Loucy (cell line): ENCODE data around the gene PRM3.

ENCODE experiments used
- H2AFZ ChIP-seq: fragments of 200-600 bp; sonication (generic); 2 replicates; pipeline ENCODE4 v1.6.0; 2016; ENCODE audit warnings: antibody characterized with exemption, mild to moderate bottlenecking, low read length, moderate library complexity
- H3F3A ChIP-seq: fragments of 200-600 bp; 2 replicates; pipeline ENCODE4 v1.6.0; 2016; ENCODE audit warnings: antibody characterized with exemption, low read depth, mild to moderate bottlenecking
- H3K27me3 ChIP-seq: fragments of 200-600 bp; sonication (generic); 2 replicates; pipeline ENCODE4 v1.6.1; 2014; ENCODE audit warnings: low read length, mild to moderate bottlenecking; ENCODE audit not compliant: insufficient read depth, poor library complexity, severe bottlenecking
- H3K36me3 ChIP-seq: fragments of 200-600 bp; sonication (generic); 2 replicates; pipeline ENCODE4 v1.6.1; 2016; ENCODE audit warnings: low read length; ENCODE audit not compliant: insufficient read depth
- H3K4me1 ChIP-seq: fragments of 200-600 bp; sonication (generic); 2 replicates; pipeline ENCODE4 v1.5.1; 2014; ENCODE audit warnings: low read length, mild to moderate bottlenecking; ENCODE audit not compliant: insufficient read depth, poor library complexity, severe bottlenecking
- H3K4me2 ChIP-seq: fragments of 200-600 bp; sonication (generic); 2 replicates; pipeline ENCODE4 v1.6.0; 2014; ENCODE audit warnings: antibody characterized with exemption, low read length, low read depth, mild to moderate bottlenecking; ENCODE audit not compliant: poor library complexity, severe bottlenecking
- H3K4me3 ChIP-seq: fragments of 200-600 bp; sonication (generic); 2 replicates; pipeline ENCODE4 v1.5.1; 2014; ENCODE audit warnings: low read length, mild to moderate bottlenecking, mixed read lengths; ENCODE audit not compliant: poor library complexity, severe bottlenecking
- H3K79me2 ChIP-seq: fragments of 200-600 bp; sonication (generic); 2 replicates; pipeline ENCODE4 v1.6.1; 2014; ENCODE audit warnings: low read length; ENCODE audit not compliant: insufficient read depth
- H3K9ac ChIP-seq: fragments of 200-600 bp; sonication (generic); 2 replicates; pipeline ENCODE4 v1.6.0; 2014; ENCODE audit warnings: mild to moderate bottlenecking, low read depth, low read length, moderate library complexity; ENCODE audit not compliant: poor library complexity, severe bottlenecking
- H3K9me2 ChIP-seq: fragments of 200-600 bp; sonication (generic); replicated peaks from 2 replicates; pipeline ENCODE4 v1.6.1; 2016; ENCODE audit warnings: low read depth, low read length, mixed read lengths
- H3K9me3 ChIP-seq: fragments of 200-600 bp; sonication (generic); 2 replicates; pipeline ENCODE4 v1.6.1; 2014; ENCODE audit warnings: mild to moderate bottlenecking, antibody characterized with exemption, low read length, low read depth; ENCODE audit not compliant: insufficient read depth
- H4K20me1 ChIP-seq: fragments of 200-600 bp; sonication (generic); 2 replicates; pipeline ENCODE4 v1.6.0; 2014; ENCODE audit warnings: antibody characterized with exemption, low read length, mild to moderate bottlenecking; ENCODE audit not compliant: insufficient read depth, poor library complexity, severe bottlenecking
- EZH2phosphoT487 ChIP-seq: fragments of 200-600 bp; IDR thresholded peaks from 2 replicates; pipeline ENCODE4 v1.6.1; 2018; ENCODE audit warnings: antibody characterized with exemption, mild to moderate bottlenecking, moderate library complexity, borderline replicate concordance
- TF ChIP-seq, protein P1 (sequence below): fragments of 200-600 bp; sonication (generic); conservative IDR thresholded peaks from 2 replicates; pipeline ENCODE4 v1.5.1; 2014; ENCODE audit warnings: mild to moderate bottlenecking, antibody characterized with exemption, low read length

Gene PRM3

DNA sequence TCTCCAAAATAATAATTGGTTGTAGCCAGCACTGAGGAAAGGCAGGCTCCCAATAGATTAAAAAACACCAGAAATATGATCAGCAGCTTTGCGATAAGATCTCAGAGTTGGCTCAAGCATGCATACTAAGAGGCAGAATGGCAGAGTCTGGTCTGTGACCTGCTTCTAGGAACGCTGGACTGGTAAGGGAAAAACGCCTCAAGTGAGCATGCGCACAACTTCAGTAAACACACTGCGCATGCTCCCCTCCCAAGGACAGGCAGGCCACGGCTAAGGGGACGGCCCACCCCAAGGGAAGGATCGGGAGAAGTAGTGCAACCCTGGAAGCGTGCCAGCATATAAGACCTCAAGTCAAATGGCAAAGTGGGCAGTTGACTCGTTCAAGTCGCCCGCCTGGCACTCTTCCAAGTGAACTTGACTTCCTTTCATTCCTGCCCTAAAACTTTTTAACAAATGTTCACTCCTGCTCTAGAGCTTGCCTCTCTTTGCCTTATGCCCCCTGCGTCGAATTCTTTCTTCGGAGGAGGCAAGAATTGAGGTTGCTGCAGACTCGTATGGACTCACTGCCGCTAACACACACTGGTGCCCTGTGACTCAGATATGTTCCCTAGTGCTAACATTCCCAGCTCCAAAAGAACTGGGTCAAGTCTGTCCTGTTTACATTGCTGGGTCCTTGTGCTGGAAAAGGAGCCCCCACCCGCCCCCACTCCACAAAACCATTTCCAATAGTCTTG lies 30.1 kb upstream of the PRM3 start:
- no peaks in the 10 kb centered on the region for H3K36me3 ChIP-seq
- no peak overlapping the region for H3K9ac ChIP-seq
- no peaks in the 10 kb centered on the region for H4K20me1 ChIP-seq
- H3K9me3 ChIP-seq = no peaks in the 10 kb centered on the region
- TF ChIP-seq, protein P1, sequence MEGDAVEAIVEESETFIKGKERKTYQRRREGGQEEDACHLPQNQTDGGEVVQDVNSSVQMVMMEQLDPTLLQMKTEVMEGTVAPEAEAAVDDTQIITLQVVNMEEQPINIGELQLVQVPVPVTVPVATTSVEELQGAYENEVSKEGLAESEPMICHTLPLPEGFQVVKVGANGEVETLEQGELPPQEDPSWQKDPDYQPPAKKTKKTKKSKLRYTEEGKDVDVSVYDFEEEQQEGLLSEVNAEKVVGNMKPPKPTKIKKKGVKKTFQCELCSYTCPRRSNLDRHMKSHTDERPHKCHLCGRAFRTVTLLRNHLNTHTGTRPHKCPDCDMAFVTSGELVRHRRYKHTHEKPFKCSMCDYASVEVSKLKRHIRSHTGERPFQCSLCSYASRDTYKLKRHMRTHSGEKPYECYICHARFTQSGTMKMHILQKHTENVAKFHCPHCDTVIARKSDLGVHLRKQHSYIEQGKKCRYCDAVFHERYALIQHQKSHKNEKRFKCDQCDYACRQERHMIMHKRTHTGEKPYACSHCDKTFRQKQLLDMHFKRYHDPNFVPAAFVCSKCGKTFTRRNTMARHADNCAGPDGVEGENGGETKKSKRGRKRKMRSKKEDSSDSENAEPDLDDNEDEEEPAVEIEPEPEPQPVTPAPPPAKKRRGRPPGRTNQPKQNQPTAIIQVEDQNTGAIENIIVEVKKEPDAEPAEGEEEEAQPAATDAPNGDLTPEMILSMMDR = no peak
- no peak for TF ChIP-seq EZH2phosphoT487
- H3K4me3 ChIP-seq = no peak overlapping the region
- no peaks in the 10 kb centered on the region for H3K79me2 ChIP-seq
- no peaks in the 10 kb centered on the region for H3K9me2 ChIP-seq
- no peaks in the 10 kb centered on the region for H3F3A ChIP-seq
- no peak overlapping the region for H2AFZ ChIP-seq
- peaks cover 7% of the 10 kb centered on the region for H3K4me1 ChIP-seq
- no peaks in the 10 kb centered on the region for H3K27me3 ChIP-seq
- no peak overlapping the region for H3K4me2 ChIP-seq

DNA sequence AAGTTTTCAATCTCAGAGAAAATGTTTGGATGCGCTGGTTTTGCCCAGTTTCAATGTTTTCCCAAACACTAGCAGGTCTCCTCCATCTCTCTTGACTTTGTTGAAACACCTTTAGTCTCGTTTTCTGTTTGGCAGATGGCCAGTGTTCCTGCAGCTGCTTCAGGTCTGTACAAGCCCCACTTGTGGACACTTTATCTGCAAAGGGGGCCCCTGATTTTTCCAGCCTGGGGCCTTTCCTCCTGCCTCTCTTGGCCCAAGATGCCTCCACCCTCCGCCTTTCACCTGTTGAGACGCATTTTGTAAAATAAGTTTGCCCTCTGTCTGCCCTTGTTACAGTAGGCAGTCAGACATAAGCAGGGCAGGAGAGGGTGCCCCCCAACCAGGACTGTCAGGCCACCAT lies 29.5 kb upstream of the PRM3 start:
- Histone ChIP-seq H3K9me2 (no peaks in the 10 kb centered on the region), H3K27me3 (no peaks in the 10 kb centered on the region), H3K79me2 (no peaks in the 10 kb centered on the region), H4K20me1 (no peaks in the 10 kb centered on the region), H3K4me3 (no peak overlapping the region), H2AFZ (no peak overlapping the region), H3K4me2 (no peak overlapping the region), H3K9ac (no peak overlapping the region), H3F3A (no peaks in the 10 kb centered on the region), H3K4me1 (peaks cover 10% of the 10 kb centered on the region), H3K9me3 (no peaks in the 10 kb centered on the region), H3K36me3 (no peaks in the 10 kb centered on the region)
- TF ChIP-seq, protein P1 = no peak

DNA sequence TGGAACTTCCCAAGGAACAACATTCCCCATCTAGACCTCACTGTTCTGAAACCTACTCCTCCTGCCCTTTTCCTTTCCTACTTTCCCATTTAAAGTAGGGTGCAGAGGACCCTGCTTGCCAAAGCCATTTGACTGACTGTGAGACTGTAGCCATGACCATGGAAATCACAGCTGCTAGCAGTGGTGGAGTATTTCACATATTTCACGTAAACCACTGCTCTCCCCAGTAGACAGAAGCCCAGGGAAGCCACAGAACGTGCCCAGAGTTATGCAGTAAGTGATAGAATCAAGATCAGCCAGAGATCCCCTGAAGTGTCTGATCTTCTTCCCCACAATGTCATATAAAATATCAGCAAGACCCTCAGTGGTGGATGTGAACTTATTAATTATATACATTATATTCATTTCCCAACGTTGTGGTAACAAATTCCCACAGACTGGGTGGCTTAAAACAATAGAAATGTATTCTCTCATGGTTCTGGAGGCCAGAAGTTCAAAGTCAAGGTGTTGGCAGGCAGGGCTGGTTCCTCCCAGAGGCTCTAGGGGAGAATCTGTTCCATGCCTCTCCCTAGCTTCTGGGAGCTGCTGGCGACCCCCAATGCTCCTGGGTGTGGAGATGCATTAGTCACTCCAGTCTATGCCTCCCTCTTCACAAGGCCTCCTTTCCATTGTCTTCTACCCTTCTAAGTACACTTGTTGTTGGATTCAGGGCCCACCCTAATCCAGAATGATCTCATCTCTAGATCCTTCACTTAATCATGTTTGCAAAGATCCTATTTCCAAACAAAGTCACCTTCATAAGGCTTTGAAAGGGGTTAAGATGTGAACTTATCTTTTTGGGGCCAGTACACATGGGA lies 28.4 kb upstream of the PRM3 start:
- no peaks in the 10 kb centered on the region for H3K9me2 ChIP-seq
- no peaks in the 10 kb centered on the region for H3K27me3 ChIP-seq
- H3K4me3 ChIP-seq = no peak overlapping the region
- no peak overlapping the region for H3K4me2 ChIP-seq
- H3K79me2 ChIP-seq = no peaks in the 10 kb centered on the region
- TF ChIP-seq, protein P1 = no peak
- no peak for TF ChIP-seq EZH2phosphoT487
- no peaks in the 10 kb centered on the region for H4K20me1 ChIP-seq
- H3F3A ChIP-seq = no peaks in the 10 kb centered on the region
- peaks cover 18% of the 10 kb centered on the region for H3K4me1 ChIP-seq
- H3K9me3 ChIP-seq = no peaks in the 10 kb centered on the region
- no peak overlapping the region for H2AFZ ChIP-seq
- no peak overlapping the region for H3K9ac ChIP-seq
- no peaks in the 10 kb centered on the region for H3K36me3 ChIP-seq
